ENCODE data around the gene SLC35F1.

SLC35F1 gene

DNA sequence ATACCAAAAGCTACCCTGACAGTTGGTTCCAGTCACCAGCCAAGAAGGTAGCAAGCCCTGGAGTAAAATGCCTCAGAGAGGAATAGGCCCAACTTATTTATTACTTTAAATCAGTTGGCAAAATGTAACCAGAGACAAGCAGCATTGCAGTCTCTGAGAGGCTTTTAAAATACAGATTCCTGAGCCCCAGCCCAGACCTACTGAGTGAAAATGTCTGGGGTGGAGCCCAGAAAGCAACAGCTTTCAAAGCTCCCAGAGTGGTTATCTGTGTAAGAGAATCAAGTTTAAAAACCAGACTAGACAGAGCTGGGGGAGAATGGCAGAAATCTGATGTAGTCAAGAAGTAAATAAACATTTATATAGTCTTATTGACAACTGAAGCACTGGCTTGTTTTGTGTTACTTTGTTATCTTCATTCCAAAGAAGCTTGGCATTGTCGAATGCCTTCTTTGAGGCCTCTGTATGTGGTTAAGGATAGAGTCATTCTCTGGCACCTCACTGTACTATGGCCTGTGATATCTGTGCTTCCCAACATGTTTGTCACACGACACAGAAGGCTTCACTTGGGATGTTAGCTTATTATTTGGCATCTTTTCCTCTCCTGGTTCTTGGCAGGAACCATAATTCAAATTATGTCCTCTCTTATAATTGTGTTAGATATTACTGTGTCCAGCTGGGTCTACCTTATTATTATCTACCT, 313.5 kb downstream of the SLC35F1 start:
- Histone ChIP-seq H3K36me3 (ENCODE audit: control insufficient read depth in 5 of 5, insufficient read depth in 5 of 5, low read length in 5 of 5) (no peaks in the 10 kb centered on the region), H3K4me1 (ENCODE audit: control insufficient read depth in 5 of 5, insufficient read depth in 5 of 5, low read length in 5 of 5) (no peaks in the 10 kb centered on the region), H3K9me3 (ENCODE audit: control insufficient read depth in 5 of 5, low read length in 5 of 5) (no peaks in the 10 kb centered on the region), H3K9ac (ENCODE audit: low read length in 5 of 5) (no peak overlapping the region), H3K27ac (ENCODE audit: low read depth, low read length) (no peak overlapping the region), H3K27me3 (ENCODE audit: control insufficient read depth in 5 of 5, insufficient read depth in 4 of 5, low read length in 5 of 5) (no peaks in the 10 kb centered on the region), H3K4me3 (ENCODE audit: low read depth in 1 of 5, low read length in 5 of 5) (no peak overlapping the region)

DNA sequence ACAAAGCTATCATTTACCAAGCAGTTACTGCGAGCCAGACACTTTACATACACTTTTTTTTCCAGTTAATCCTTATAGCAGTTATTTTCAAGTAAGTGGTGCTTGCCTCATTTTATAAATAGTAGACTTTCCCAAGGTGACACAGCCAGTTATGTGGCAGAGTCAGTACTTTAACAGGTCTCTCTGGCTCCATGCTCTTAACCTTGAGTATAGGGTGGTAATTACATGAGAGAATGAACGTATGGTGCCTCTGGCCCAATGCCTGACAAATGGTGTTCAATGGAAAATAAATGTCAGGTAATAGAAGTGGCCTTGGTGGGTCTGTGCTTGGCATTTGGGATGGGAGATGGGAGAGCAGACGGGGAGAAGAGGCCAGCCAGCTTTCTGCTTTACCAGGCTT, 316.3 kb downstream of the SLC35F1 start:
- no peaks in the 10 kb centered on the region for H3K27me3 ChIP-seq (ENCODE audit: control insufficient read depth in 5 of 5, insufficient read depth in 4 of 5, low read length in 5 of 5)
- H3K4me1 ChIP-seq (ENCODE audit: control insufficient read depth in 5 of 5, insufficient read depth in 5 of 5, low read length in 5 of 5): no peaks in the 10 kb centered on the region
- H3K27ac ChIP-seq (ENCODE audit: low read depth, low read length): no peak overlapping the region
- H3K4me3 ChIP-seq (ENCODE audit: low read depth in 1 of 5, low read length in 5 of 5): no peak overlapping the region
- H3K9me3 ChIP-seq (ENCODE audit: control insufficient read depth in 5 of 5, low read length in 5 of 5): peaks cover 0 to 2% (median 0%) of the 10 kb centered on the region in 5 donors
- H3K9ac ChIP-seq (ENCODE audit: low read length in 5 of 5): no peak overlapping the region
- H3K36me3 ChIP-seq (ENCODE audit: control insufficient read depth in 5 of 5, insufficient read depth in 5 of 5, low read length in 5 of 5): no peaks in the 10 kb centered on the region

DNA sequence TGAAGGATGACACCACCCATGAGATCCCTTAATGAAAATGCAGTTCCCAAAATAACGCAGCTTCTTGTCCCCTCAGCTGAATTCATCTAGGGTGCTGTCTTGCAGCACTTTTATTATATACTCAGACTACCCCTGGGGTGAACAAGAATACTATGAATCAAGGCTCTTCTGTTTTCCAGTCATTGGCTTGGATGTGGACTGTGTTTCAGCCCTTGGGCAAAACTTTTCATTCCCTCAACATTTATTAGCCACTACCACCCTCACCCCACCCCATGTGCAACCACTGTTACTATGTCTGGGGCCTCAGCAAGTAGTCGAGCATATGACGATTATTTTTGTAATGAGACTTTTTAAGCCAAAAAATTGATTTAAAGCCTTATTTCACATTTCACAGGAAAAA, 321.8 kb downstream of the SLC35F1 start:
- no peak overlapping the region for H3K27ac ChIP-seq (ENCODE audit: low read depth, low read length)
- no peaks in the 10 kb centered on the region for H3K27me3 ChIP-seq (ENCODE audit: control insufficient read depth in 5 of 5, insufficient read depth in 4 of 5, low read length in 5 of 5)
- no peaks in the 10 kb centered on the region for H3K4me1 ChIP-seq (ENCODE audit: control insufficient read depth in 5 of 5, insufficient read depth in 5 of 5, low read length in 5 of 5)
- no peak overlapping the region for H3K4me3 ChIP-seq (ENCODE audit: low read depth in 1 of 5, low read length in 5 of 5)
- H3K36me3 ChIP-seq (ENCODE audit: control insufficient read depth in 5 of 5, insufficient read depth in 5 of 5, low read length in 5 of 5): no peaks in the 10 kb centered on the region
- H3K9ac ChIP-seq (ENCODE audit: low read length in 5 of 5): no peak overlapping the region
- peaks cover 0 to 2% (median 0%) of the 10 kb centered on the region in 5 donors for H3K9me3 ChIP-seq (ENCODE audit: control insufficient read depth in 5 of 5, low read length in 5 of 5)

DNA sequence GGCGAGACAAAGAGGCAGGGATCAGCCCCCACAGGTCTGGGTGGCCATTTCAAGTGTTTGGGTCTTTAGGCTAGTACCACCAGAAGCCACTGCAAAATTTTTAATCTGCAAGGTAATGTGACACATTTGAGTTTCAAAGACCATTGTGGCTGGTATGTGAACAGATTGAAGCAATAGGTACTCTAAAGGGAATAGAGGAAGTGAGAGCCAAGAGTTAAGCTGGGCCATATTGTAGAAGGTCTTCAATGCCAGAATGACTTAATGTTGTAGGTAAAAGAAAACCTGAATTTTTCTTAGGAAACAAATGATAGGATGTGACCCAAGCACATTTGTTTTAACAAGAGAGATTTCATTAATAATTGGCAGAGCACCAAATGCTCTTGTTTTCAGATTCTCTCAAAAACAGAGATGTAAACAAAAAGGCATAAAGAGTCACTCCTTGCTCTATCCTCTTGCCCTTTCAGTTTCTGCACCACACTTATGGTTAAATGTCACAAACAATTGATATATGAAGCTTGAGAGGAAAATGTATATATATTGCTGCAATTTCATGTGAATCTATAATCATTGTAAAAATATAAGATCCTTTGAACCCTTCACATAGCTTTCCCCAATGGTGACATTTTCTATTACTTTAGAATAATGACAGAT, 333.9 kb downstream of the SLC35F1 start:
- Histone ChIP-seq H3K36me3 (ENCODE audit: control insufficient read depth in 5 of 5, insufficient read depth in 5 of 5, low read length in 5 of 5) (no peaks in the 10 kb centered on the region), H3K4me1 (ENCODE audit: control insufficient read depth in 5 of 5, insufficient read depth in 5 of 5, low read length in 5 of 5) (no peaks in the 10 kb centered on the region), H3K4me3 (ENCODE audit: low read depth in 1 of 5, low read length in 5 of 5) (no peak overlapping the region), H3K27me3 (ENCODE audit: control insufficient read depth in 5 of 5, insufficient read depth in 4 of 5, low read length in 5 of 5) (peaks cover 0 to 3% (median 0%) of the 10 kb centered on the region in 5 donors), H3K9ac (ENCODE audit: low read length in 5 of 5) (no peak overlapping the region), H3K9me3 (ENCODE audit: control insufficient read depth in 5 of 5, low read length in 5 of 5) (no peaks in the 10 kb centered on the region), H3K27ac (ENCODE audit: low read depth, low read length) (no peak overlapping the region)

DNA sequence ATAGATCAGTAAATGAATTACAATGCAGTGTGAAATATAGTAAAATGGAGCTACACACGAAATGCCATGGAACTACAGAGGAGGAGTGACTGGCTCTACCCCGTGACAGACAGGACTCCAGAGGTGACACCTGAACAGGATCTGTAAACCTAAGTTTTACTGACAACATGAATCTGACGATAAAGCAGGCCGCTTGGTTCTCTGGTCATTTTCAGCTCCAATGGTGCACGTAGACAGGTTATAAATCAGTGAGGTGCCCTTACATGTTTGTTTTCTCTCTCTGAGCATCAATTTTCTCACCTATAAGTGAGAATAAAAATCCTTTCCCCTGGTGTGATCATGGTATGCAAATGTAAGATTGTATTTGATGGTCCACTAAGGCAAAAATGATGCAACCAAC, 339.3 kb downstream of the SLC35F1 start:
- no peaks in the 10 kb centered on the region for H3K9me3 ChIP-seq (ENCODE audit: control insufficient read depth in 5 of 5, low read length in 5 of 5)
- peaks cover 0 to 3% (median 0%) of the 10 kb centered on the region in 5 donors for H3K27me3 ChIP-seq (ENCODE audit: control insufficient read depth in 5 of 5, insufficient read depth in 4 of 5, low read length in 5 of 5)
- no peak overlapping the region for H3K4me3 ChIP-seq (ENCODE audit: low read depth in 1 of 5, low read length in 5 of 5)
- H3K27ac ChIP-seq (ENCODE audit: low read depth, low read length): no peak overlapping the region
- no peak overlapping the region for H3K9ac ChIP-seq (ENCODE audit: low read length in 5 of 5)
- no peaks in the 10 kb centered on the region for H3K4me1 ChIP-seq (ENCODE audit: control insufficient read depth in 5 of 5, insufficient read depth in 5 of 5, low read length in 5 of 5)
- H3K36me3 ChIP-seq (ENCODE audit: control insufficient read depth in 5 of 5, insufficient read depth in 5 of 5, low read length in 5 of 5): no peaks in the 10 kb centered on the region

DNA sequence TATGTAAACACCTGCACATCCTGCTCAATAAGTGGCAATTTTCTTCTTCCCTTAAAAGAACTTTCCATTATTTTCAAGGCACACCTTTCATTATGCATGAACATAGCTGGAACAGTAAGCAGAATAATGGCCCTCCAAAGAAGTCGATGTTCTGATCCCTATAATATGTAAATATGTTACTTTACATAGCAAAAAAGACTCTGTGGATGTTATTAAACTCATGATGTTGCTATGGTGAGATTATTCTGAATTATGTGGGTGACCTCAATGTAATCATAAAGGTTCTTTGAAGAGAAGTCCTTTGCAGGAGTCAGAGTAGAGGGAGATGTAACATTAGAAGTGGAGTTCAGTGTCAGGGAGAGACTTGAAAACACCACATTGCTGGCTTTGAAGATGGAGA, 341.1 kb downstream of the SLC35F1 start:
- no peak overlapping the region for H3K27ac ChIP-seq (ENCODE audit: low read depth, low read length)
- H3K9ac ChIP-seq (ENCODE audit: low read length in 5 of 5): no peak overlapping the region
- peaks cover 0 to 3% (median 0%) of the 10 kb centered on the region in 5 donors for H3K27me3 ChIP-seq (ENCODE audit: control insufficient read depth in 5 of 5, insufficient read depth in 4 of 5, low read length in 5 of 5)
- H3K36me3 ChIP-seq (ENCODE audit: control insufficient read depth in 5 of 5, insufficient read depth in 5 of 5, low read length in 5 of 5): no peaks in the 10 kb centered on the region
- H3K4me1 ChIP-seq (ENCODE audit: control insufficient read depth in 5 of 5, insufficient read depth in 5 of 5, low read length in 5 of 5): no peaks in the 10 kb centered on the region
- no peak overlapping the region for H3K4me3 ChIP-seq (ENCODE audit: low read depth in 1 of 5, low read length in 5 of 5)
- no peaks in the 10 kb centered on the region for H3K9me3 ChIP-seq (ENCODE audit: control insufficient read depth in 5 of 5, low read length in 5 of 5)

DNA sequence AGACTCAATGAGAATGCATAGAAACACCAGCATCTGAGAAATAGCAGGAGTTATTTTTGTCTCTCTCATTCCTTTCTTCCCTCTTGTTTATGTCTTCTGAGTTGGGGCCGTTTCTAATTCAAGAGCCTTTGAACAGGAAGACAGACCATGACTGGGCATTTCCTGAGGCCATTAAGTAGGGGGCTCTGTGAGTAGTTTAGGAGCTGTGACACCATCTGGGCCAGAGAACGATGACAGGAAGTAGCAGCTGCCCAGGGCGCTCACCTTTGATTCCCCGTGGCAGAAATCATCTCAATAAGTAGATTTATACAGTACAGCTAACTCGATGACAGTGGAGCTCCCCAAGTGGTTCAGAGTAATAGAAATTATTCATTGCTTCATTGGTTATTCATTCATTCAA, 342.6 kb downstream of the SLC35F1 start:
- Histone ChIP-seq H3K4me3 (ENCODE audit: low read depth in 1 of 5, low read length in 5 of 5) (no peak overlapping the region), H3K9me3 (ENCODE audit: control insufficient read depth in 5 of 5, low read length in 5 of 5) (no peaks in the 10 kb centered on the region), H3K27ac (ENCODE audit: low read depth, low read length) (no peak overlapping the region)

DNA sequence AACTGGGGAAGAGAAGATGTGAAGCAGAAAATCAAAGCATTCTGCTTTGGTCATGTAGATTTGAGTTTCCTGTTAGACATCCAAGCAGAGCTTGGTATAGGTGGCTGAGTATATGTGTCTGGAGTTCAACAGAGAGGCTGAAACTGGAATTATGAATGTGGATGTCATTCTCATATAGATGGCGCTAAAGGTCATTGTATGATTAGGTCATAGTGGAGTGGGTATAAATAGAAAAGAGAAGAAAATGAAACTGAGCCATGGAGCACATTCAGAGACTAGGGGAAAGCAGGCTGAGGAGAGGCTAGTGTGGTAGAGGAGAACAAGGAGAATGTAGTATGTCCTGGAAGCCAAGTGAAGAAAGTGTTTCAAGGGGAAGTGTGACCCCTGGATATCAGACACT, 345.4 kb downstream of the SLC35F1 start:
- no peak overlapping the region for H3K9ac ChIP-seq (ENCODE audit: low read length in 5 of 5)

More for the DNA sequence above, 342.6 kb downstream of the SLC35F1 start:
- peaks cover 0 to 3% (median 0%) of the 10 kb centered on the region in 5 donors for H3K27me3 ChIP-seq (ENCODE audit: control insufficient read depth in 5 of 5, insufficient read depth in 4 of 5, low read length in 5 of 5)
- no peaks in the 10 kb centered on the region for H3K36me3 ChIP-seq (ENCODE audit: control insufficient read depth in 5 of 5, insufficient read depth in 5 of 5, low read length in 5 of 5)
- H3K9ac ChIP-seq (ENCODE audit: low read length in 5 of 5): no peak overlapping the region
- no peaks in the 10 kb centered on the region for H3K4me1 ChIP-seq (ENCODE audit: control insufficient read depth in 5 of 5, insufficient read depth in 5 of 5, low read length in 5 of 5)

DNA sequence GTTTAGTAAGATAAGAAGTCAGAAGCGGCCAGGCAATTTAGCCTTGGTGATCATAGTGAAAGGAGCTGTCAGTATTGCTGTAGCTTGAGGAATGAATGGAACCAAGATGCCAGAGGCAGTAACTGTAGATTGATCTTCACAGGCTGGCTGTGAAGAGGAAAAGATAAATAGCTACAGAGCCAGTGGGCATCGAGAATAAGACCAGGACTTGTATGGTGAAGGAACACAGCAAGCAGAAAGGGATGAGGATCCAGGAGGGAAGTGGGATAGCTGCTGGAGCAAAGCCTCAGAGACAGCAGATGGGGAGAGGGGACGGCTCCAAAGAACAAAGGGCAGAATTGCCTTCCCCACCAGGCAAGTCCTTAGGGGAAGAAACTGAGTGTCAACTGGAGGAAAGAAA, 346.7 kb downstream of the SLC35F1 start:
- H3K4me1 ChIP-seq (ENCODE audit: control insufficient read depth in 5 of 5, insufficient read depth in 5 of 5, low read length in 5 of 5): no peaks in the 10 kb centered on the region
- H3K27ac ChIP-seq (ENCODE audit: low read depth, low read length): no peak overlapping the region
- H3K9me3 ChIP-seq (ENCODE audit: control insufficient read depth in 5 of 5, low read length in 5 of 5): no peaks in the 10 kb centered on the region
- H3K9ac ChIP-seq (ENCODE audit: low read length in 5 of 5): no peak overlapping the region
- H3K4me3 ChIP-seq (ENCODE audit: low read depth in 1 of 5, low read length in 5 of 5): no peak overlapping the region
- H3K36me3 ChIP-seq (ENCODE audit: control insufficient read depth in 5 of 5, insufficient read depth in 5 of 5, low read length in 5 of 5): no peaks in the 10 kb centered on the region
- no peaks in the 10 kb centered on the region for H3K27me3 ChIP-seq (ENCODE audit: control insufficient read depth in 5 of 5, insufficient read depth in 4 of 5, low read length in 5 of 5)

More for the DNA sequence above, 345.4 kb downstream of the SLC35F1 start:
- no peaks in the 10 kb centered on the region for H3K4me1 ChIP-seq (ENCODE audit: control insufficient read depth in 5 of 5, insufficient read depth in 5 of 5, low read length in 5 of 5)
- no peak overlapping the region for H3K4me3 ChIP-seq (ENCODE audit: low read depth in 1 of 5, low read length in 5 of 5)
- no peaks in the 10 kb centered on the region for H3K36me3 ChIP-seq (ENCODE audit: control insufficient read depth in 5 of 5, insufficient read depth in 5 of 5, low read length in 5 of 5)
- no peaks in the 10 kb centered on the region for H3K9me3 ChIP-seq (ENCODE audit: control insufficient read depth in 5 of 5, low read length in 5 of 5)
- no peaks in the 10 kb centered on the region for H3K27me3 ChIP-seq (ENCODE audit: control insufficient read depth in 5 of 5, insufficient read depth in 4 of 5, low read length in 5 of 5)
- H3K27ac ChIP-seq (ENCODE audit: low read depth, low read length): no peak overlapping the region

DNA sequence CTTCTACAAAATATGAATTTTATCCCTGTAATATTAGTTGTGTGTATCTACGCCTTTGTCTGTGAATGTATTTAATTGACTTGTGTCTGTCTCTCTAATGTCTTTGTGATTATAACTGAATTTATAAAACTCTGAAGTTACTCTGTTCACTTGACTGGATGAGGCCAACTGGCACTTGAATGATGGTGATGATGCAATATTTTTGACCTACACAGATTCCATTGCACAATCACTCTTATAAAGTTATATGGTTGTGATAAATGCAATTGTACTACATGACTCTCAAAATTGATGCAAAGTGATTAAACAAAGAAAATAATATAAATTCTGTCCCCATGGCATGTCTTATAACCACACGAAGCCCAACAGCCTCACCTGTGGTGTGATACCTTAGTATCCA, 353.8 kb downstream of the SLC35F1 start:
- Histone ChIP-seq H3K9ac (ENCODE audit: low read length in 5 of 5) (no peak overlapping the region), H3K27ac (ENCODE audit: low read depth, low read length) (no peak overlapping the region), H3K36me3 (ENCODE audit: control insufficient read depth in 5 of 5, insufficient read depth in 5 of 5, low read length in 5 of 5) (no peaks in the 10 kb centered on the region), H3K4me3 (ENCODE audit: low read depth in 1 of 5, low read length in 5 of 5) (no peak overlapping the region), H3K4me1 (ENCODE audit: control insufficient read depth in 5 of 5, insufficient read depth in 5 of 5, low read length in 5 of 5) (peaks cover 0 to 5% (median 0%) of the 10 kb centered on the region in 5 donors), H3K9me3 (ENCODE audit: control insufficient read depth in 5 of 5, low read length in 5 of 5) (peaks cover 0 to 3% (median 0%) of the 10 kb centered on the region in 5 donors), H3K27me3 (ENCODE audit: control insufficient read depth in 5 of 5, insufficient read depth in 4 of 5, low read length in 5 of 5) (no peaks in the 10 kb centered on the region)

All from subcutaneous abdominal adipose tissue (tissue), 5 donors.